HEK293 (cell line): ENCODE data around the gene TARBP1.

ENCODE experiments used
- FEZF1 ChIP-seq: fragments of 450-650 bp; formaldehyde crosslinking; IDR thresholded peaks from 2 replicates; pipeline ENCODE4 v1.5.1; 2016; ENCODE audit warnings: missing biosample characterization, missing genetic modification characterization
- KLF10 ChIP-seq: fragments of 450-650 bp; IDR thresholded peaks from 2 replicates; pipeline ENCODE4 v1.5.1; 2018; ENCODE audit warnings: missing biosample characterization, mild to moderate bottlenecking, missing genetic modification characterization
- ZBTB49 ChIP-seq: fragments of 450-650 bp; formaldehyde crosslinking; IDR thresholded peaks from 2 replicates; pipeline ENCODE4 v1.5.1; 2016; ENCODE audit warnings: missing biosample characterization, missing genetic modification characterization, low read depth
- ZBTB7A ChIP-seq: fragments of 450-650 bp; formaldehyde crosslinking; IDR thresholded peaks from 2 replicates; pipeline ENCODE4 v1.5.1; 2016; ENCODE audit warnings: low read depth, missing biosample characterization, missing genetic modification characterization
- ZNF138 ChIP-seq: fragments of 450-650 bp; formaldehyde crosslinking; IDR thresholded peaks from 2 replicates; pipeline ENCODE4 v1.5.1; 2016; ENCODE audit warnings: missing biosample characterization, missing genetic modification characterization, borderline replicate concordance
- ZNF16 ChIP-seq: fragments of 450-650 bp; formaldehyde crosslinking; IDR thresholded peaks from 2 replicates; pipeline ENCODE4 v1.5.1; 2016; ENCODE audit warnings: low read depth, missing biosample characterization, missing genetic modification characterization
- ZNF350 ChIP-seq: fragments of 450-650 bp; formaldehyde crosslinking; IDR thresholded peaks from 2 replicates; pipeline ENCODE4 v1.5.0; 2017; ENCODE audit warnings: missing biosample characterization, mild to moderate bottlenecking, missing genetic modification characterization
- ZNF391 ChIP-seq: fragments of 450-650 bp; formaldehyde crosslinking; IDR thresholded peaks from 2 replicates; pipeline ENCODE4 v1.5.1; 2016; ENCODE audit warnings: low read depth, missing biosample characterization, missing genetic modification characterization, borderline replicate concordance
- ZNF394 ChIP-seq: fragments of 450-650 bp; formaldehyde crosslinking; IDR thresholded peaks from 2 replicates; pipeline ENCODE4 v1.5.1; 2016; ENCODE audit warnings: missing biosample characterization, missing genetic modification characterization, mild to moderate bottlenecking, moderate library complexity, borderline replicate concordance
- ZNF416 ChIP-seq: fragments of 450-650 bp; formaldehyde crosslinking; IDR thresholded peaks from 2 replicates; pipeline ENCODE4 v1.5.1; 2016; ENCODE audit warnings: missing biosample characterization, missing genetic modification characterization
- ZNF558 ChIP-seq: fragments of 450-650 bp; formaldehyde crosslinking; IDR thresholded peaks from 2 replicates; pipeline ENCODE4 v1.5.1; 2016; ENCODE audit warnings: missing biosample characterization, missing genetic modification characterization
- ZNF561 ChIP-seq: fragments of 450-650 bp; IDR thresholded peaks from 2 replicates; pipeline ENCODE4 v1.5.1; 2018; ENCODE audit warnings: missing biosample characterization, missing genetic modification characterization, borderline replicate concordance
- ZNF600 ChIP-seq: fragments of 450-650 bp; formaldehyde crosslinking; IDR thresholded peaks from 2 replicates; pipeline ENCODE4 v1.5.1; 2016; ENCODE audit warnings: missing biosample characterization, missing genetic modification characterization
- ZNF624 ChIP-seq: fragments of 450-650 bp; formaldehyde crosslinking; IDR thresholded peaks from 2 replicates; pipeline ENCODE4 v1.5.1; 2017; ENCODE audit warnings: missing biosample characterization, missing genetic modification characterization
- ZNF626 ChIP-seq: fragments of 450-650 bp; sonication (Bioruptor Pico); formaldehyde crosslinking; IDR thresholded peaks from 2 replicates; pipeline ENCODE4 v1.5.1; 2018; ENCODE audit warnings: missing biosample characterization, missing genetic modification characterization, inconsistent platforms
- ZNF660 ChIP-seq: fragments of 450-650 bp; IDR thresholded peaks from 2 replicates; pipeline ENCODE4 v1.5.1; 2018; ENCODE audit warnings: missing biosample characterization, mild to moderate bottlenecking, missing genetic modification characterization
- ZNF701 ChIP-seq: fragments of 450-650 bp; formaldehyde crosslinking; IDR thresholded peaks from 2 replicates; pipeline ENCODE4 v1.5.1; 2016; ENCODE audit warnings: missing biosample characterization, missing genetic modification characterization
- ZNF747 ChIP-seq: fragments of 450-650 bp; formaldehyde crosslinking; IDR thresholded peaks from 2 replicates; pipeline ENCODE4 v1.5.1; 2016; ENCODE audit warnings: missing biosample characterization, missing genetic modification characterization
- ZNF791 ChIP-seq: fragments of 450-650 bp; formaldehyde crosslinking; IDR thresholded peaks from 2 replicates; pipeline ENCODE4 v1.5.1; 2016; ENCODE audit warnings: missing biosample characterization, missing genetic modification characterization
- ZNF792 ChIP-seq: fragments of 450-650 bp; formaldehyde crosslinking; IDR thresholded peaks from 2 replicates; pipeline ENCODE4 v1.5.1; 2016; ENCODE audit warnings: missing biosample characterization, missing genetic modification characterization
- ZNF837 ChIP-seq: fragments of 450-650 bp; formaldehyde crosslinking; IDR thresholded peaks from 2 replicates; pipeline ENCODE4 v1.5.1; 2016; ENCODE audit warnings: missing biosample characterization, missing genetic modification characterization
- TF ChIP-seq, protein P1 (sequence below): fragments of 450-650 bp; formaldehyde crosslinking; IDR thresholded peaks from 2 replicates; pipeline ENCODE4 v1.5.1; 2016; ENCODE audit warnings: missing biosample characterization, missing genetic modification characterization
- TF ChIP-seq, protein P2 (sequence below): fragments of 450-650 bp; formaldehyde crosslinking; IDR thresholded peaks from 2 replicates; pipeline ENCODE4 v1.5.1; 2017; ENCODE audit warnings: missing biosample characterization, missing genetic modification characterization
- TF ChIP-seq, protein P3 (sequence below): fragments of 450-650 bp; formaldehyde crosslinking; IDR thresholded peaks from 2 replicates; pipeline ENCODE4 v1.5.1; 2016; ENCODE audit warnings: missing biosample characterization, missing genetic modification characterization, borderline replicate concordance
- TF ChIP-seq, protein P4 (sequence below): fragments of 450-650 bp; formaldehyde crosslinking; conservative IDR thresholded peaks from 2 replicates; pipeline ENCODE4 v1.5.1; 2016; ENCODE audit warnings: low read depth, missing biosample characterization, missing genetic modification characterization

The TARBP1 gene

GRCh38 chr1:234507626-234508387, 28.8 kb upstream of the TARBP1 start (continued):
- TF ChIP-seq, protein P1, sequence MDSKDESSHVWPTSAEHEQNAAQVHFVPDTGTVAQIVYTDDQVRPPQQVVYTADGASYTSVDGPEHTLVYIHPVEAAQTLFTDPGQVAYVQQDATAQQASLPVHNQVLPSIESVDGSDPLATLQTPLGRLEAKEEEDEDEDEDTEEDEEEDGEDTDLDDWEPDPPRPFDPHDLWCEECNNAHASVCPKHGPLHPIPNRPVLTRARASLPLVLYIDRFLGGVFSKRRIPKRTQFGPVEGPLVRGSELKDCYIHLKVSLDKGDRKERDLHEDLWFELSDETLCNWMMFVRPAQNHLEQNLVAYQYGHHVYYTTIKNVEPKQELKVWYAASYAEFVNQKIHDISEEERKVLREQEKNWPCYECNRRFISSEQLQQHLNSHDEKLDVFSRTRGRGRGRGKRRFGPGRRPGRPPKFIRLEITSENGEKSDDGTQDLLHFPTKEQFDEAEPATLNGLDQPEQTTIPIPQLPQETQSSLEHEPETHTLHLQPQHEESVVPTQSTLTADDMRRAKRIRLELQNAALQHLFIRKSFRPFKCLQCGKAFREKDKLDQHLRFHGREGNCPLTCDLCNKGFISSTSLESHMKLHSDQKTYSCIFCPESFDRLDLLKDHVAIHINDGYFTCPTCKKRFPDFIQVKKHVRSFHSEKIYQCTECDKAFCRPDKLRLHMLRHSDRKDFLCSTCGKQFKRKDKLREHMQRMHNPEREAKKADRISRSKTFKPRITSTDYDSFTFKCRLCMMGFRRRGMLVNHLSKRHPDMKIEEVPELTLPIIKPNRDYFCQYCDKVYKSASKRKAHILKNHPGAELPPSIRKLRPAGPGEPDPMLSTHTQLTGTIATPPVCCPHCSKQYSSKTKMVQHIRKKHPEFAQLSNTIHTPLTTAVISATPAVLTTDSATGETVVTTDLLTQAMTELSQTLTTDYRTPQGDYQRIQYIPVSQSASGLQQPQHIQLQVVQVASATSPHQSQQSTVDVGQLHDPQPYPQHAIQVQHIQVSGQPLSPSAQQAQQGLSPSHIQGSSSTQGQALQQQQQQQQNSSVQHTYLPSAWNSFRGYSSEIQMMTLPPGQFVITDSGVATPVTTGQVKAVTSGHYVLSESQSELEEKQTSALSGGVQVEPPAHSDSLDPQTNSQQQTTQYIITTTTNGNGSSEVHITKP, result peak; percentile 86
- TF ChIP-seq ZNF416, result no peak
- no peak for TF ChIP-seq ZNF600 (tag by site-specific recombination)
- TF ChIP-seq ZBTB7A (tag by site-specific recombination), result no peak
- TF ChIP-seq, protein P2, sequence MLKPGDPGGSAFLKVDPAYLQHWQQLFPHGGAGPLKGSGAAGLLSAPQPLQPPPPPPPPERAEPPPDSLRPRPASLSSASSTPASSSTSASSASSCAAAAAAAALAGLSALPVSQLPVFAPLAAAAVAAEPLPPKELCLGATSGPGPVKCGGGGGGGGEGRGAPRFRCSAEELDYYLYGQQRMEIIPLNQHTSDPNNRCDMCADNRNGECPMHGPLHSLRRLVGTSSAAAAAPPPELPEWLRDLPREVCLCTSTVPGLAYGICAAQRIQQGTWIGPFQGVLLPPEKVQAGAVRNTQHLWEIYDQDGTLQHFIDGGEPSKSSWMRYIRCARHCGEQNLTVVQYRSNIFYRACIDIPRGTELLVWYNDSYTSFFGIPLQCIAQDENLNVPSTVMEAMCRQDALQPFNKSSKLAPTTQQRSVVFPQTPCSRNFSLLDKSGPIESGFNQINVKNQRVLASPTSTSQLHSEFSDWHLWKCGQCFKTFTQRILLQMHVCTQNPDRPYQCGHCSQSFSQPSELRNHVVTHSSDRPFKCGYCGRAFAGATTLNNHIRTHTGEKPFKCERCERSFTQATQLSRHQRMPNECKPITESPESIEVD (tag by site-specific recombination), result no peak
- TF ChIP-seq ZNF16 (tag by site-specific recombination), result no peak
- no peak for TF ChIP-seq ZNF138 (tag by site-specific recombination)
- no peak for TF ChIP-seq ZNF350 (tag by site-specific recombination)
- no peak for TF ChIP-seq ZNF391 (tag by site-specific recombination)
- peak; percentile 62 for TF ChIP-seq ZNF660 (tag by site-specific recombination)
- no peak for TF ChIP-seq ZNF747 (tag by site-specific recombination)
- TF ChIP-seq, protein P3, sequence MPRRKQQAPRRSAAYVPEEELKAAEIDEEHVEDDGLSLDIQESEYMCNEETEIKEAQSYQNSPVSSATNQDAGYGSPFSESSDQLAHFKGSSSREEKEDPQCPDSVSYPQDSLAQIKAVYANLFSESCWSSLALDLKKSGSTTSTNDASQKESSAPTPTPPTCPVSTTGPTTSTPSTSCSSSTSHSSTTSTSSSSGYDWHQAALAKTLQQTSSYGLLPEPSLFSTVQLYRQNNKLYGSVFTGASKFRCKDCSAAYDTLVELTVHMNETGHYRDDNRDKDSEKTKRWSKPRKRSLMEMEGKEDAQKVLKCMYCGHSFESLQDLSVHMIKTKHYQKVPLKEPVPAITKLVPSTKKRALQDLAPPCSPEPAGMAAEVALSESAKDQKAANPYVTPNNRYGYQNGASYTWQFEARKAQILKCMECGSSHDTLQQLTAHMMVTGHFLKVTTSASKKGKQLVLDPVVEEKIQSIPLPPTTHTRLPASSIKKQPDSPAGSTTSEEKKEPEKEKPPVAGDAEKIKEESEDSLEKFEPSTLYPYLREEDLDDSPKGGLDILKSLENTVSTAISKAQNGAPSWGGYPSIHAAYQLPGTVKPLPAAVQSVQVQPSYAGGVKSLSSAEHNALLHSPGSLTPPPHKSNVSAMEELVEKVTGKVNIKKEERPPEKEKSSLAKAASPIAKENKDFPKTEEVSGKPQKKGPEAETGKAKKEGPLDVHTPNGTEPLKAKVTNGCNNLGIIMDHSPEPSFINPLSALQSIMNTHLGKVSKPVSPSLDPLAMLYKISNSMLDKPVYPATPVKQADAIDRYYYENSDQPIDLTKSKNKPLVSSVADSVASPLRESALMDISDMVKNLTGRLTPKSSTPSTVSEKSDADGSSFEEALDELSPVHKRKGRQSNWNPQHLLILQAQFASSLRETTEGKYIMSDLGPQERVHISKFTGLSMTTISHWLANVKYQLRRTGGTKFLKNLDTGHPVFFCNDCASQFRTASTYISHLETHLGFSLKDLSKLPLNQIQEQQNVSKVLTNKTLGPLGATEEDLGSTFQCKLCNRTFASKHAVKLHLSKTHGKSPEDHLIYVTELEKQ (tag by site-specific recombination), result no peak
- TF ChIP-seq ZNF791 (tag by site-specific recombination), result peak; percentile 7; the same call in 1 of the 2 replicates
- no peak for TF ChIP-seq ZNF624 (tag by site-specific recombination)
- TF ChIP-seq ZBTB49 (tag by site-specific recombination), result no peak
- no peak for TF ChIP-seq ZNF837 (tag by site-specific recombination)
- TF ChIP-seq, protein P4, sequence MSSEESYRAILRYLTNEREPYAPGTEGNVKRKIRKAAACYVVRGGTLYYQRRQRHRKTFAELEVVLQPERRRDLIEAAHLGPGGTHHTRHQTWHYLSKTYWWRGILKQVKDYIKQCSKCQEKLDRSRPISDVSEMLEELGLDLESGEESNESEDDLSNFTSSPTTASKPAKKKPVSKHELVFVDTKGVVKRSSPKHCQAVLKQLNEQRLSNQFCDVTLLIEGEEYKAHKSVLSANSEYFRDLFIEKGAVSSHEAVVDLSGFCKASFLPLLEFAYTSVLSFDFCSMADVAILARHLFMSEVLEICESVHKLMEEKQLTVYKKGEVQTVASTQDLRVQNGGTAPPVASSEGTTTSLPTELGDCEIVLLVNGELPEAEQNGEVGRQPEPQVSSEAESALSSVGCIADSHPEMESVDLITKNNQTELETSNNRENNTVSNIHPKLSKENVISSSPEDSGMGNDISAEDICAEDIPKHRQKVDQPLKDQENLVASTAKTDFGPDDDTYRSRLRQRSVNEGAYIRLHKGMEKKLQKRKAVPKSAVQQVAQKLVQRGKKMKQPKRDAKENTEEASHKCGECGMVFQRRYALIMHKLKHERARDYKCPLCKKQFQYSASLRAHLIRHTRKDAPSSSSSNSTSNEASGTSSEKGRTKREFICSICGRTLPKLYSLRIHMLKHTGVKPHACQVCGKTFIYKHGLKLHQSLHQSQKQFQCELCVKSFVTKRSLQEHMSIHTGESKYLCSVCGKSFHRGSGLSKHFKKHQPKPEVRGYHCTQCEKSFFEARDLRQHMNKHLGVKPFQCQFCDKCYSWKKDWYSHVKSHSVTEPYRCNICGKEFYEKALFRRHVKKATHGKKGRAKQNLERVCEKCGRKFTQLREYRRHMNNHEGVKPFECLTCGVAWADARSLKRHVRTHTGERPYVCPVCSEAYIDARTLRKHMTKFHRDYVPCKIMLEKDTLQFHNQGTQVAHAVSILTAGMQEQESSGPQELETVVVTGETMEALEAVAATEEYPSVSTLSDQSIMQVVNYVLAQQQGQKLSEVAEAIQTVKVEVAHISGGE (tag by site-specific recombination), result no peak
- no peak for TF ChIP-seq ZNF701 (tag by site-specific recombination)
- peak; percentile 82 for TF ChIP-seq ZNF561 (tag by site-specific recombination)
- no peak for TF ChIP-seq ZNF394 (tag by site-specific recombination)
- no peak for TF ChIP-seq FEZF1 (tag by site-specific recombination)
- TF ChIP-seq ZNF792, result no peak
- TF ChIP-seq ZNF626 (tag by site-specific recombination), result no peak
- no peak for TF ChIP-seq KLF10 (tag by site-specific recombination)
- peak; percentile 42 for TF ChIP-seq ZNF558 (tag by site-specific recombination)
